VCaP (cell line): ENCODE measurements around the gene FMO2.

Experiments
- H3K27ac ChIP-seq: fragments of 450-650 bp; 2 replicates; pipeline ENCODE4 v1.5.1; 2017
- CTCF ChIP-seq: fragments of 450-650 bp; conservative IDR thresholded peaks from 2 replicates; pipeline ENCODE4 v1.5.1; 2017; ENCODE audit warnings: mild to moderate bottlenecking, moderate library complexity

Gene FMO2

DNA sequence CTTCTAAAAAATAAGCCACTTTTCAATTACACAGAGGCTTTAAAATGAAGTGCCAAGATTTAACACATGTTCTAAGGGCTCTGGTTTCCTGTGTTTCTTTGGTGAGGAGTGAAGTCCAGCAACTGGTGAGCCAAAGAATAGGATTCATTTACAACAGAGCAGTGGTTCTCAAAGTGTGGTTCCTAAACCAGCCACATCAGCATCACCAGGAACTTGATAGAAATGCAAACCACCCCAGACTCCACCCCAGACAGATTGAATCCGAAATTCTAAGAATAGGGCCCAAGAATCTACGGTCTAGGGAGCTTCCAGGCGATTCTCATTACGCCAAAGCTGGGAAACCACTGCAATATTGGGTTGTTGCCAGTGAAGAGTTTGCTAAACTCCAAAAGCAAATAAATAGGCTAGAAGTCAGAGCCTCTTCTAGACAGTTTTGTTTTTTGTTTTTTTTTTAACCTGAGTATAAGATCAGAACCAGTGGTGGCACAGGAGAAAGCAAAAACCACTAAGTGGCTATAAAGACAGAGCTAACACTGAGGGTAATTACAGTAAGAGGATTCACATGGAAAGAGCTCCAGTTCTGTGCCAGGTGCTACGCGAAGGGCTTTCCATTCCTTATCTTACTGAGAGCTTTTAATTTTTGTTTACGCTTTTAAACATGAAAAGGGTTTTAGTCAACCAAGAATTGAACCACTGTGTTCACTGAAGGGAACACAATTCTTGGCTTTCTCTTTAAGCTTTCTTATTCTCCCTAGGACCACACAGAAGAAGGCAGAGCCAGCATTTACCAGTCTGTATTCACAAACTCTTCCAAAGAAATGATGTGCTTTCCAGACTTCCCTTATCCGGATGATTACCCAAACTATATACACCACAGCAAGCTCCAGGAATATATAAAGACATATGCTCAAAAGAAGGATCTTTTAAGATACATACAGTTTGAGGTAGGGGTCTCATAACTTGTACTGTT is 42.4 kb upstream of the FMO2 start:
- no peak for TF ChIP-seq CTCF
- no peak overlapping the region for H3K27ac ChIP-seq

GRCh38 chr1:171150156-171150555 is 34.9 kb upstream of the FMO2 start:
- TF ChIP-seq CTCF, result no peak
- no peak overlapping the region for H3K27ac ChIP-seq

DNA sequence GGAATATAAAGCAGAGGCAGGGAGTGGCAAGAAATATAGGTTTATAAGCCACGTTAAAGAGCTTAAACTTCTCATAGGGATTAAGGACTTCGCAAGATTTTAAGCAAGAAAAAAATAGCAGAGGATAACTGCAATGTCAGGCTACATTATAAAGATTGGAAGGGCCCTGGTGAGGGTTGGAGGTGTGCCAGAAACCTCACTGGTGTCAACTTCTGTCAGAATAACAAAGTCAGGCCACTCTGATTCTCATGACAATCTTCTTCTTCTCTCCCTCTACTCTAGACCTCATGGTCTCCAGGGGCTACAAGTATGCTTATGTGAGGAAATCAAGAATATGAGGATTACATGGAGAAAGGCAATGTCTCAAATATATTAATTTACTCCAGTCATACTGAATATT is 32.6 kb upstream of the FMO2 start:
- H3K27ac ChIP-seq, result no peak overlapping the region
- TF ChIP-seq CTCF, result no peak

GRCh38 chr1:171155484-171155883 is 29.6 kb upstream of the FMO2 start:
- no peak overlapping the region for H3K27ac ChIP-seq
- no peak for TF ChIP-seq CTCF

GRCh38 chr1:171158096-171158495 is 27.0 kb upstream of the FMO2 start:
- no peak for TF ChIP-seq CTCF
- no peak overlapping the region for H3K27ac ChIP-seq

DNA sequence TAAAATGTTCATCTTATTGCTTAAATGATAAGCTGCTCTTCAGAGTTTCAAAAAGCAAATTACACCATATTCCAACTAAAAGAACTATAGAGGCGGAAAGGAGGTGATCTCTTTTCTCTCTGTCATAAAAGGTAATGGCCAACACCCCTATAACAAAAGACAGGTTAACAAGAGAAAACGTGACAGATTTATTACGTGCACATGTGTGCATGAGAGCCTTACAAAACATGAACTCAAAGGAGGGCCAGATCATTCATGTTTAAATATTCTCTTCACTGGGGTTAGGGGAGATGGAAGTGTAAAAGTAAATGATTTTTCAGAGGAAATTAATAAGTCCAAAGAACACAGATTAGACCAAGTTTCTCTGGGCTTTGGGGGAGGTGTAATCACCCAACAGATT is 26.5 kb upstream of the FMO2 start:
- no peak for TF ChIP-seq CTCF
- H3K27ac ChIP-seq, result no peak overlapping the region

- TF ChIP-seq CTCF, result no peak
- no peak overlapping the region for H3K27ac ChIP-seq
Observed at GRCh38 chr1:171159148-171159547, 26.0 kb upstream of the FMO2 start.
